Endothelial cell of umbilical vein (primary cell): ENCODE measurements around the gene DENR. TPM values are rescaled to one million over a fixed set of nuclear protein-coding genes. Genes with fewer than 3 reads are reported as not detected.

Experiments
- BruUV-seq: library from RNA; stranded (reverse); fragments of 400-500 nt; replicated peaks from 2 replicates; lab custom pipeline; 2021; lab: Mats Ljungman, UMichigan
- CTCF ChIA-PET: fragments of 300-600, 350-600 bp; sonication (Branson Sonifier 250); formaldehyde crosslinking; loops from one replicate; lab custom pipeline; 2021; ENCODE audit warnings: antibody characterized with exemption, inconsistent platforms; lab: Charles Lee
- POLR2A ChIA-PET: fragments of 300-600, 350-600 bp; sonication (Branson Sonifier 250); formaldehyde crosslinking; loops from one replicate; lab custom pipeline; 2021; ENCODE audit warnings: antibody characterized with exemption, inconsistent platforms; lab: Charles Lee
- DNase-seq: peaks from one replicate; pipeline ENCODE4 v3.0.0-alpha.2; 2011; ENCODE audit warnings: low read depth, low spot score
- FAIRE-seq: peaks from 2 replicates; lab custom pipeline; 2011; peaks lifted over from hg19 to GRCh38; lab: Jason Lieb, UNC
- H2AFZ ChIP-seq: 2 replicates; pipeline ENCODE4 v1.6.0; 2012; ENCODE audit warnings: low read depth, low read length, control low read depth, inconsistent platforms
- H3K27ac ChIP-seq: 2 replicates; pipeline ENCODE4 v1.5.1; 2011; ENCODE audit warnings: low read depth, mild to moderate bottlenecking, control low read depth, low read length, moderate library complexity; ENCODE audit not compliant: insufficient read depth
- H3K27me3 ChIP-seq, 2 experiments: 2 replicates each; pipeline versions ENCODE4 v1.6.0 to v1.6.1; 2011; ENCODE audit warnings: low read length in 2 of 2, mixed read lengths in 1 of 2; ENCODE audit not compliant: control insufficient read depth in 2 of 2, insufficient read depth in 2 of 2
- H3K36me3 ChIP-seq, 2 experiments: 2 replicates in 1 of 2; 3 replicates in 1 of 2; pipeline ENCODE4 v1.5.1; 2011; ENCODE audit warnings: low read length in 2 of 2, mild to moderate bottlenecking in 1 of 2, moderate library complexity in 1 of 2; ENCODE audit not compliant: control insufficient read depth in 2 of 2, insufficient read depth in 2 of 2; ENCODE audit errors: extremely low read depth in 1 of 2
- H3K4me1 ChIP-seq: 3 replicates; pipeline ENCODE4 v1.5.1; 2011; ENCODE audit warnings: mild to moderate bottlenecking, low read length; ENCODE audit not compliant: control insufficient read depth, insufficient read depth; ENCODE audit errors: extremely low read depth
- H3K4me2 ChIP-seq: 2 replicates; pipeline ENCODE4 v1.6.1; 2011; ENCODE audit warnings: low read length, control low read depth, mixed read lengths; ENCODE audit not compliant: insufficient read depth
- H3K4me3 ChIP-seq, 3 experiments: fragments of 200-600 bp in 1 of 3; sonication (generic), shearing (Covaris generic) in 1 of 3; replicated peaks in 1 of 3; 2 replicates each; pipeline ENCODE4 v1.5.1; 2011 to 2016; ENCODE audit warnings: control low read depth in 3 of 3, low read length in 3 of 3, mild to moderate bottlenecking in 2 of 3, inconsistent platforms in 1 of 3, low read depth in 1 of 3, moderate library complexity in 1 of 3; ENCODE audit not compliant: insufficient read depth in 1 of 3
- H3K79me2 ChIP-seq: 2 replicates; pipeline ENCODE4 v1.6.0; 2012; ENCODE audit warnings: low read length, inconsistent platforms; ENCODE audit not compliant: control insufficient read depth, insufficient read depth
- H3K9ac ChIP-seq: replicated peaks from 2 replicates; pipeline ENCODE3; 2011; ENCODE audit warnings: low read length, control low read depth; ENCODE audit not compliant: insufficient read depth; ENCODE audit errors: extremely low read depth
- H3K9me1 ChIP-seq: replicated peaks from 3 replicates; pipeline ENCODE4 v1.6.0; 2011; ENCODE audit warnings: mild to moderate bottlenecking, low read length; ENCODE audit not compliant: control insufficient read depth, insufficient read depth; ENCODE audit errors: extremely low read depth
- H3K9me3 ChIP-seq: replicated peaks from 2 replicates; pipeline ENCODE4 v1.5.1; 2012; ENCODE audit warnings: low read length, inconsistent platforms; ENCODE audit not compliant: control insufficient read depth, insufficient read depth
- H4K20me1 ChIP-seq: replicated peaks from 2 replicates; pipeline ENCODE3; 2011; ENCODE audit warnings: mild to moderate bottlenecking, low read length; ENCODE audit not compliant: control insufficient read depth, insufficient read depth; ENCODE audit errors: extremely low read depth
- CTCF ChIP-seq, 2 donors: IDR thresholded peaks; 1 replicate in 1 of 2; 2 replicates in 1 of 2; pipeline ENCODE4 v1.5.1; 2011; ENCODE audit warnings: low read length in 2 of 2, mild to moderate bottlenecking in 2 of 2, moderate library complexity in 2 of 2, control low read depth in 1 of 2, inconsistent platforms in 1 of 2, low read depth in 1 of 2; ENCODE audit not compliant: insufficient read depth in 1 of 2; ENCODE audit errors: extremely low read depth in 1 of 2
- EZH2 ChIP-seq: IDR thresholded peaks from 2 replicates; pipeline ENCODE4 v1.6.1; 2012; ENCODE audit warnings: borderline replicate concordance, low read depth, mild to moderate bottlenecking, moderate library complexity, low read length, inconsistent platforms; ENCODE audit not compliant: severe bottlenecking
- FOS ChIP-seq: IDR thresholded peaks from 2 replicates; pipeline ENCODE4 v1.6.1; 2011; ENCODE audit warnings: mild to moderate bottlenecking, low read length, moderate library complexity, borderline replicate concordance; ENCODE audit not compliant: insufficient read depth
- GATA2 ChIP-seq: IDR thresholded peaks from 2 replicates; pipeline ENCODE4 v1.7.0; 2011; ENCODE audit warnings: low read depth, mild to moderate bottlenecking, moderate library complexity, mixed read lengths, low read length; ENCODE audit not compliant: insufficient read length, insufficient read depth
- JUN ChIP-seq: IDR thresholded peaks from 2 replicates; pipeline ENCODE4 v1.6.1; 2011; ENCODE audit warnings: borderline replicate concordance, low read depth; ENCODE audit not compliant: insufficient read length, insufficient read depth
- MAX ChIP-seq: IDR thresholded peaks from 2 replicates; pipeline ENCODE4 v1.6.1; 2011; ENCODE audit not compliant: insufficient read depth, insufficient read length
- MYC ChIP-seq: IDR thresholded peaks from one replicate; pipeline ENCODE4 v1.6.1; 2011; ENCODE audit warnings: mild to moderate bottlenecking, low read depth, low read length
- POLR2A ChIP-seq: IDR thresholded peaks from 2 replicates; pipeline ENCODE4 v1.6.1; 2012; ENCODE audit warnings: low read depth, mild to moderate bottlenecking, control low read depth, low read length
- POLR2AphosphoS5 ChIP-seq: IDR thresholded peaks from 2 replicates; pipeline ENCODE4 v1.6.1; 2012; ENCODE audit warnings: low read depth, mild to moderate bottlenecking, control low read depth, low read length, moderate library complexity; ENCODE audit not compliant: insufficient read depth
- dilution Hi-C: fragments of 300-500 bp; cut with MboI; formaldehyde crosslinking; loops from one replicate; pipeline ENCODE4 v1.15.0; 2019; ENCODE audit warnings: low sequenced_read_pairs; ENCODE audit not compliant: extremely low pct_ligation_motif_present
- intact Hi-C: fragments of 100-400 bp; cut with micrococcal nuclease; formaldehyde crosslinking; loops from one replicate; pipeline ENCODE4 v1.10.0; 2022
- polyA plus RNA-seq, 4 experiments: library from polyadenylated mRNA; depleted of rRNA in 3 of 4; stranded (reverse) in 3 of 4; unstranded in 1 of 4; fragments of >200 nt; gene quantifications; 2 replicates each; pipeline versions ENCODE4 v1.2.1 to v1.2.3, GENCODE V29; 2011 to 2012; ENCODE audit warnings: missing spikeins in 1 of 4
- total RNA-seq: library from RNA; stranded (reverse); gene quantifications from 2 replicates; pipeline ENCODE4 v1.2.3, GENCODE V29; 2021

DENR gene
- total and polyA plus RNA-seq, 2 donors (not counting 3 experiments of a cell fraction or from before 2014, with no cell fraction given), result 25.8 to 70.3 TPM

GRCh38 chr12:122725452-122726079, 27.1 kb upstream of the DENR start:
- DNase-seq (no peak), FAIRE-seq (no peak)
- CTCF ChIA-PET, result interaction anchor here (1.6 kb wide), 1 partner anchor 88 kb away, joined by 5 read pairs; no protein-coding TSS in a partner anchor
- H3K36me3 ChIP-seq, result no peaks in the 10 kb centered on the region
- H3K27me3 ChIP-seq, result no peaks in the 10 kb centered on the region
- peak overlapping the region; percentile 69 for H3K27ac ChIP-seq
- H3K4me1 ChIP-seq, result peaks cover 19% of the 10 kb centered on the region
- no peaks in the 10 kb centered on the region for H4K20me1 ChIP-seq
- H3K9me1 ChIP-seq, result no peaks in the 10 kb centered on the region
- TF ChIP-seq MYC (no peak), FOS (no peak), CTCF (IDR thresholded peaks at IDR 0.05; ENCODE audit: extremely low read depth in 1 of 2, insufficient read depth in 1 of 2, low read depth in 1 of 2, low read length in 2 of 2) (no peak), POLR2A (no peak), MAX (no peak), POLR2AphosphoS5 (no peak), EZH2 (no peak), JUN (no peak), GATA2 (no peak)
- no TSS peak for BruUV-seq
- H3K9me3 ChIP-seq, result no peaks in the 10 kb centered on the region
- POLR2A ChIA-PET, result interaction anchor here (0.7 kb wide), 1 partner anchor 199 kb away, joined by 3 read pairs; the partner anchor contains the start of genes KNTC1 and RSRC2
- peak overlapping the region; percentile 51 for H2AFZ ChIP-seq
- H3K4me2 ChIP-seq, result peak overlapping the region; percentile 83
- no peak overlapping the region for H3K4me3 ChIP-seq
- intact Hi-C loops, result no loop called here
- H3K79me2 ChIP-seq, result no peaks in the 10 kb centered on the region
- peak overlapping the region; percentile 74 for H3K9ac ChIP-seq
- dilution Hi-C loops, result no loop called here
